HepG2 (cell line): ENCODE results near the gene SNX21. TPM values are rescaled to one million over a fixed set of nuclear protein-coding genes. Genes with fewer than 3 reads are reported as not detected.

Experiments used
- ATF1 ChIP-seq: IDR thresholded peaks from 2 replicates; pipeline ENCODE4 v1.6.1; 2016; ENCODE audit warnings: mild to moderate bottlenecking, control low read depth
- CBX5 ChIP-seq: sonication (generic); formaldehyde crosslinking; IDR thresholded peaks from 2 replicates; pipeline ENCODE4 v1.4.0; 2020; ENCODE audit warnings: missing genetic modification reagents, borderline replicate concordance
- CSRNP1 ChIP-seq: sonication (generic); formaldehyde crosslinking; IDR thresholded peaks from 2 replicates; pipeline ENCODE4 v1.8.1; 2023; ENCODE audit warnings: mild to moderate bottlenecking, missing genetic modification reagents
- DR1 ChIP-seq: sonication (generic); formaldehyde crosslinking; IDR thresholded peaks from 2 replicates; pipeline ENCODE4 v1.8.0; 2021; ENCODE audit warnings: mild to moderate bottlenecking, missing genetic modification reagents, inconsistent platforms
- ETV5 ChIP-seq: IDR thresholded peaks from 2 replicates; pipeline ENCODE4 v1.6.1; 2018; ENCODE audit warnings: missing biosample characterization, missing genetic modification reagents, inconsistent platforms, borderline replicate concordance
- MBD4 ChIP-seq: IDR thresholded peaks from 2 replicates; pipeline ENCODE4 v1.6.1; 2012; ENCODE audit warnings: low read length, inconsistent platforms, borderline replicate concordance
- MED8 ChIP-seq: sonication (generic); formaldehyde crosslinking; IDR thresholded peaks from 2 replicates; pipeline ENCODE4 v1.8.1; 2023; ENCODE audit warnings: mild to moderate bottlenecking, missing genetic modification reagents; ENCODE audit not compliant: insufficient replicate concordance
- NFIB ChIP-seq: sonication (generic); formaldehyde crosslinking; IDR thresholded peaks from 2 replicates; pipeline ENCODE4 v1.9.0; 2021; ENCODE audit warnings: missing genetic modification reagents, mild to moderate bottlenecking, borderline replicate concordance
- PITX1 ChIP-seq: sonication (generic); formaldehyde crosslinking; IDR thresholded peaks from 2 replicates; pipeline ENCODE4 v1.5.1; 2020; ENCODE audit warnings: mild to moderate bottlenecking, missing genetic modification reagents
- RFX1 ChIP-seq: fragments of 450-650 bp; IDR thresholded peaks from 2 replicates; pipeline ENCODE4 v1.6.1; 2017
- RFXANK ChIP-seq: IDR thresholded peaks from 2 replicates; pipeline ENCODE4 v1.6.1; 2016
- SCMH1 ChIP-seq: sonication (generic); formaldehyde crosslinking; IDR thresholded peaks from 2 replicates; pipeline ENCODE4 v1.9.0; 2021; ENCODE audit warnings: missing genetic modification reagents, mild to moderate bottlenecking, borderline replicate concordance
- SP2 ChIP-seq: sonication (generic); formaldehyde crosslinking; IDR thresholded peaks from 2 replicates; pipeline ENCODE4 v1.5.1; 2020; ENCODE audit warnings: mild to moderate bottlenecking, missing genetic modification reagents
- SPEN ChIP-seq: sonication (generic); formaldehyde crosslinking; IDR thresholded peaks from 2 replicates; pipeline ENCODE4 v1.5.1; 2020; ENCODE audit warnings: low read depth, mild to moderate bottlenecking, missing genetic modification reagents
- ZFP1 ChIP-seq: IDR thresholded peaks from 2 replicates; pipeline ENCODE4 v1.6.1; 2016
- ZNF672 ChIP-seq: sonication (generic); formaldehyde crosslinking; IDR thresholded peaks from 2 replicates; pipeline ENCODE4 v1.8.1; 2022; ENCODE audit warnings: missing genetic modification reagents
- ZSCAN22 ChIP-seq: sonication (generic); formaldehyde crosslinking; IDR thresholded peaks from 2 replicates; pipeline ENCODE4 v1.4.0; 2020; ENCODE audit warnings: mild to moderate bottlenecking, missing genetic modification reagents
- polyA plus RNA-seq, 8 experiments: library from polyadenylated mRNA; depleted of rRNA in 3 of 8; stranded (reverse) in 7 of 8; unstranded in 1 of 8; fragments of >200 nt; fragmentation: Illumina TruSeq in 4 of 8; extraction: Trizol in 4 of 8; gene quantifications; 2 replicates each; pipeline versions ENCODE4 v1.2.1 to v1.2.3, GENCODE V29; 2011 to 2016; ENCODE audit warnings: low read depth in 4 of 8, missing spikeins in 1 of 8, mixed read lengths in 1 of 8; ENCODE audit not compliant: insufficient read depth in 1 of 8
- total RNA-seq, 5 experiments: library from RNA; depleted of rRNA; stranded (reverse); fragments of >200 nt; fragmentation: Illumina TruSeq; extraction: Trizol; gene quantifications; 2 replicates each; pipeline ENCODE4 v1.2.3, GENCODE V29; 2016; ENCODE audit warnings: low read depth in 1 of 5
- TF ChIP-seq, protein P1 (sequence below): sonication (generic); formaldehyde crosslinking; IDR thresholded peaks from 2 replicates; pipeline ENCODE4 v1.9.0; 2021; ENCODE audit warnings: mild to moderate bottlenecking, missing genetic modification reagents
- TF ChIP-seq, protein P2 (sequence below): sonication (generic); formaldehyde crosslinking; IDR thresholded peaks from 2 replicates; pipeline ENCODE4 v1.4.0; 2020; ENCODE audit warnings: mild to moderate bottlenecking, low read depth, missing genetic modification reagents

SNX21 gene
- total and polyA plus RNA-seq, 2 of the 13 experiments (the other 11 are each of a cell fraction or from before 2014, with no cell fraction given) = 7.7 to 12.8 TPM

GRCh38 chr20:45880988-45881788 is 47.6 kb downstream of the SNX21 start, which contains the start of gene ZSWIM1 (continued):
- TF ChIP-seq RFXANK (CRISPR knock-in tag) (peak; percentile 89), ETV5 (CRISPR knock-in tag) (peak; percentile 57), CBX5 (CRISPR knock-in tag) (0 out of 2 replicates have a peak, but pooled peaks have one; percentile 65), ZSCAN22 (CRISPR knock-in tag) (no peak), ATF1 (peak; percentile 91), SCMH1 (CRISPR knock-in tag) (no peak), CSRNP1 (peak; percentile 74; the same call in 1 of the 2 replicates), RFX1 (peak; percentile 99), DR1 (CRISPR knock-in tag) (peak; percentile 79; the same call in 1 of the 2 replicates), ZFP1 (CRISPR knock-in tag) (peak; percentile 45; the same call in 1 of the 2 replicates), NFIB (no peak), MBD4 (no peak), SPEN (peak; percentile 58; the same call in 1 of the 2 replicates), ZNF672 (CRISPR knock-in tag) (no peak), PITX1 (peak; percentile 77; the same call in 1 of the 2 replicates), SP2 (CRISPR knock-in tag) (peak; percentile 99), MED8 (CRISPR knock-in tag) (peak; percentile 46)
- TF ChIP-seq, protein P1, sequence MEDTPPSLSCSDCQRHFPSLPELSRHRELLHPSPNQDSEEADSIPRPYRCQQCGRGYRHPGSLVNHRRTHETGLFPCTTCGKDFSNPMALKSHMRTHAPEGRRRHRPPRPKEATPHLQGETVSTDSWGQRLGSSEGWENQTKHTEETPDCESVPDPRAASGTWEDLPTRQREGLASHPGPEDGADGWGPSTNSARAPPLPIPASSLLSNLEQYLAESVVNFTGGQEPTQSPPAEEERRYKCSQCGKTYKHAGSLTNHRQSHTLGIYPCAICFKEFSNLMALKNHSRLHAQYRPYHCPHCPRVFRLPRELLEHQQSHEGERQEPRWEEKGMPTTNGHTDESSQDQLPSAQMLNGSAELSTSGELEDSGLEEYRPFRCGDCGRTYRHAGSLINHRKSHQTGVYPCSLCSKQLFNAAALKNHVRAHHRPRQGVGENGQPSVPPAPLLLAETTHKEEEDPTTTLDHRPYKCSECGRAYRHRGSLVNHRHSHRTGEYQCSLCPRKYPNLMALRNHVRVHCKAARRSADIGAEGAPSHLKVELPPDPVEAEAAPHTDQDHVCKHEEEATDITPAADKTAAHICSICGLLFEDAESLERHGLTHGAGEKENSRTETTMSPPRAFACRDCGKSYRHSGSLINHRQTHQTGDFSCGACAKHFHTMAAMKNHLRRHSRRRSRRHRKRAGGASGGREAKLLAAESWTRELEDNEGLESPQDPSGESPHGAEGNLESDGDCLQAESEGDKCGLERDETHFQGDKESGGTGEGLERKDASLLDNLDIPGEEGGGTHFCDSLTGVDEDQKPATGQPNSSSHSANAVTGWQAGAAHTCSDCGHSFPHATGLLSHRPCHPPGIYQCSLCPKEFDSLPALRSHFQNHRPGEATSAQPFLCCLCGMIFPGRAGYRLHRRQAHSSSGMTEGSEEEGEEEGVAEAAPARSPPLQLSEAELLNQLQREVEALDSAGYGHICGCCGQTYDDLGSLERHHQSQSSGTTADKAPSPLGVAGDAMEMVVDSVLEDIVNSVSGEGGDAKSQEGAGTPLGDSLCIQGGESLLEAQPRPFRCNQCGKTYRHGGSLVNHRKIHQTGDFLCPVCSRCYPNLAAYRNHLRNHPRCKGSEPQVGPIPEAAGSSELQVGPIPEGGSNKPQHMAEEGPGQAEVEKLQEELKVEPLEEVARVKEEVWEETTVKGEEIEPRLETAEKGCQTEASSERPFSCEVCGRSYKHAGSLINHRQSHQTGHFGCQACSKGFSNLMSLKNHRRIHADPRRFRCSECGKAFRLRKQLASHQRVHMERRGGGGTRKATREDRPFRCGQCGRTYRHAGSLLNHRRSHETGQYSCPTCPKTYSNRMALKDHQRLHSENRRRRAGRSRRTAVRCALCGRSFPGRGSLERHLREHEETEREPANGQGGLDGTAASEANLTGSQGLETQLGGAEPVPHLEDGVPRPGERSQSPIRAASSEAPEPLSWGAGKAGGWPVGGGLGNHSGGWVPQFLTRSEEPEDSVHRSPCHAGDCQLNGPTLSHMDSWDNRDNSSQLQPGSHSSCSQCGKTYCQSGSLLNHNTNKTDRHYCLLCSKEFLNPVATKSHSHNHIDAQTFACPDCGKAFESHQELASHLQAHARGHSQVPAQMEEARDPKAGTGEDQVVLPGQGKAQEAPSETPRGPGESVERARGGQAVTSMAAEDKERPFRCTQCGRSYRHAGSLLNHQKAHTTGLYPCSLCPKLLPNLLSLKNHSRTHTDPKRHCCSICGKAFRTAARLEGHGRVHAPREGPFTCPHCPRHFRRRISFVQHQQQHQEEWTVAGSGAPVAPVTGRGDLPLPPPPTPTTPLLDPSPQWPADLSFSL = no peak
- TF ChIP-seq, protein P2, sequence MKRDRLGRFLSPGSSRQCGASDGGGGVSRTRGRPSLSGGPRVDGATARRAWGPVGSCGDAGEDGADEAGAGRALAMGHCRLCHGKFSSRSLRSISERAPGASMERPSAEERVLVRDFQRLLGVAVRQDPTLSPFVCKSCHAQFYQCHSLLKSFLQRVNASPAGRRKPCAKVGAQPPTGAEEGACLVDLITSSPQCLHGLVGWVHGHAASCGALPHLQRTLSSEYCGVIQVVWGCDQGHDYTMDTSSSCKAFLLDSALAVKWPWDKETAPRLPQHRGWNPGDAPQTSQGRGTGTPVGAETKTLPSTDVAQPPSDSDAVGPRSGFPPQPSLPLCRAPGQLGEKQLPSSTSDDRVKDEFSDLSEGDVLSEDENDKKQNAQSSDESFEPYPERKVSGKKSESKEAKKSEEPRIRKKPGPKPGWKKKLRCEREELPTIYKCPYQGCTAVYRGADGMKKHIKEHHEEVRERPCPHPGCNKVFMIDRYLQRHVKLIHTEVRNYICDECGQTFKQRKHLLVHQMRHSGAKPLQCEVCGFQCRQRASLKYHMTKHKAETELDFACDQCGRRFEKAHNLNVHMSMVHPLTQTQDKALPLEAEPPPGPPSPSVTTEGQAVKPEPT (CRISPR knock-in tag) = peak; percentile 85; the same call in 1 of the 2 replicates
